GM12865 (cell line): ENCODE measurements around the gene NXN.
"Not testable (repeated sequence)": the region's sequence is repeated elsewhere in the genome, so short reads cannot be mapped to it uniquely, and the experiment has no call there.

Experiments used
- DNase-seq: peaks from one replicate; pipeline ENCODE4 v3.0.0; 2010; ENCODE audit warnings: low read depth
- H3K4me3 ChIP-seq: 2 replicates; pipeline ENCODE4 v1.5.1; 2011; ENCODE audit warnings: mild to moderate bottlenecking, low read depth, low read length, control low read depth
- TF ChIP-seq, protein P1 (sequence below): IDR thresholded peaks from 2 replicates; pipeline ENCODE4 v1.5.1; 2011; ENCODE audit warnings: low read length, control low read depth, low read depth, inconsistent platforms; ENCODE audit not compliant: insufficient read depth; ENCODE audit errors: missing control alignments

Gene NXN

GRCh38 chr17:850086-850850 lies 129.3 kb downstream of the NXN start:
- TF ChIP-seq, protein P1, sequence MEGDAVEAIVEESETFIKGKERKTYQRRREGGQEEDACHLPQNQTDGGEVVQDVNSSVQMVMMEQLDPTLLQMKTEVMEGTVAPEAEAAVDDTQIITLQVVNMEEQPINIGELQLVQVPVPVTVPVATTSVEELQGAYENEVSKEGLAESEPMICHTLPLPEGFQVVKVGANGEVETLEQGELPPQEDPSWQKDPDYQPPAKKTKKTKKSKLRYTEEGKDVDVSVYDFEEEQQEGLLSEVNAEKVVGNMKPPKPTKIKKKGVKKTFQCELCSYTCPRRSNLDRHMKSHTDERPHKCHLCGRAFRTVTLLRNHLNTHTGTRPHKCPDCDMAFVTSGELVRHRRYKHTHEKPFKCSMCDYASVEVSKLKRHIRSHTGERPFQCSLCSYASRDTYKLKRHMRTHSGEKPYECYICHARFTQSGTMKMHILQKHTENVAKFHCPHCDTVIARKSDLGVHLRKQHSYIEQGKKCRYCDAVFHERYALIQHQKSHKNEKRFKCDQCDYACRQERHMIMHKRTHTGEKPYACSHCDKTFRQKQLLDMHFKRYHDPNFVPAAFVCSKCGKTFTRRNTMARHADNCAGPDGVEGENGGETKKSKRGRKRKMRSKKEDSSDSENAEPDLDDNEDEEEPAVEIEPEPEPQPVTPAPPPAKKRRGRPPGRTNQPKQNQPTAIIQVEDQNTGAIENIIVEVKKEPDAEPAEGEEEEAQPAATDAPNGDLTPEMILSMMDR = no peak
- no peak for DNase-seq
- H3K4me3 ChIP-seq = no peak overlapping the region

DNA sequence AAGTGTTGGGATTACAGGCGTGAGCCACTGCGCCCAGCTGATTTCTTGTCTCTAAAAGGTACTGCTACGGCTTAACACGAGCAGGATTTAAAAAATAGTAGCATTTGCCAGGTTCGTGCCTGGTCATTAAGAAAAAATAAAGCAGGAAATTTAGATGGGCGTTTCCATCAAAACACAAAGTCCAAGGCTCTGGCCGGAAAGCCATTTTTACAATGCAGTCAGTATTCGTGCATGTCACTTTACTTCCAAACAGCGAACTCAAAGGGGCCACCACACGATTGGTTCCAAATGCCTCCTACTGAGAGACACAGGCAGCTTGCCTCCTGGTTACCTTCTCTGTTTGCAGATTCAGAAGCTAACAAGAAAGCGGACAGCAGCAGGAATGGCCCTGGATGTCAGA lies 131.2 kb downstream of the NXN start:
- TF ChIP-seq, protein P1 = no peak
- no peak overlapping the region for H3K4me3 ChIP-seq
- no peak for DNase-seq

DNA sequence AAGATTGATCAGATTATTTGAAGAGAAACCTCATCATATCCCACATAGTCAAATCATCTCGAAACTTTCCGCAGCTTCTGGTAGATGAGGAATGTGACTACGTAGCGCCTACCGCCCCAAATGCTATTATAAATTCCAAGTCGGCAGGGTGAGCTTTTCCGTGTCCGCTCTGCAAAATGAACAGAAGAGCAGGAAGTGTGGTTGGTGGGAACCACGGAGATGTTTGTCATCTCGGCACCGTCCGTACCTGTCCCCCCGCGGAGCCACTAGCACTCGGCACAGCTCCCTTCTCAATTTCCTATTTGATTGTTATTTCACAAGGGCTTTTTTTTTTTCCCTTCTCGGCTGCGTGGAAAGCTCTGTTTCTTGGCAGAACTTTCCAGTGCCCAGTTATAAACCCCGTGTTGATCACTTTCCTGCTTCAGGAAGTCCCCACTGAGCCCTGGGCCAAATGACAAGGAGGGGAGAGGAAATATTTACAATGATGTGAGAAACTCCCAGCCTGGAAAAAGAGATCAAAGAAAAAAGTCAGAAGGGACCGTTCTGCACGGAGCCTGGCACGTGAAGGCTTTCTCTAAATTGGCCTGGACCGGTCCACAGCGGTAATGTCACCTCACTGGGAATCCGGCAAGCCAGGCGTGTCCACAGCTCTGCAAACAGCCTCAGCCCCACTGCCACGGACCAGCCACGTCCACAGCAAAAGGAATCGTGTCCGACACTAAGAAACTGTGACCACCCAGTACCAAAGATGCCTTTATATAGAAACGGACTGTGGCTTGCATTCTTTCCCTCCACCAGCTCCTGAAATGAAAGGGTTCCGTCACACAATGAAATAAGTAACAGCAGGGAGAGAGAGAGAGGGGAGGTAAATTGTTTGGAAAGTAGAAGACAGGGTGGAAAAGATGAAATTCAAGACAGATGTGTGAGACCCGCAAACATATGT lies 132.4 kb downstream of the NXN start:
- DNase-seq = no peak
- H3K4me3 ChIP-seq = no peak overlapping the region
- TF ChIP-seq, protein P1 = no peak

GRCh38 chr17:841313-841712 lies 138.3 kb downstream of the NXN start:
- DNase-seq = peak; percentile 27
- H3K4me3 ChIP-seq = no peak overlapping the region
- TF ChIP-seq, protein P1 = no peak

DNA sequence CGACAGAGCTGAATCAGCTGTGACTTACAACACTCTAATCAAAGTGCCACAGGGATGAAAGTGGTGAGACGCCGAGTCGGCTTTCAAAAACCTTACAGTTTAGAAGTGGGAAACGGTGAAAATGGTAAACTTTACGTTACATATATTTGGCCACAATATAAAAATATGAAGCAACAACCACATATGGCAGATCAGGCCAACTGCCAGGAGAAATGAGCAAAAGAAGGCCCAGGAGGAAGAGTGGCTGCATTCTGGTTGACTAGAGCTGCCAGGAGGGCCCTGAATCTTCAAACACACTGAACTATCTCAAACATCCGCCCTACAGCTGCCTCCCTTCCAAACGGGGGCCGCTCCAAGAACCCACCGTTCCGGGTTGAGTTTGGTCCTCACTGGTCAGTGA lies 141.1 kb downstream of the NXN start:
- TF ChIP-seq, protein P1 = no peak
- H3K4me3 ChIP-seq = no peak overlapping the region
- DNase-seq = no peak

DNA sequence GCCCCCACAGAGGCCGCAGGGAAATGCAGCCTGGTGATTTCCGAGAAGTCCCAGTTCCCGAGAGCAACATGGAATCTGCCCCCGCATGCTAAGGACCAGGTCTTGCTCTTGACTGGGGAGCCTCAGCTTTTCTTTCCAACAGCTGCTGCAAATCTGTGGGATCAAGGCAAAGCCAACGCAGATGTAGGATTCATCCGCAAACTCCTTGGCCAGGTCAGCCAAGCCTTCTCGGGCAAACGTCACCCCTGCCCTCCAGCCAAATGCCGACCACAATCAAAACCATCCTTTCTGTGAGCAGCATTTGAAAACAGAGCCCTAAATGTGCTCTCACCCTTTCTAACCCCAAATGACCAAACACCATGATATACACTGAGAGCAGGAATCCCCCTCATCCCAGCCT lies 143.4 kb downstream of the NXN start:
- H3K4me3 ChIP-seq = no peak overlapping the region
- TF ChIP-seq, protein P1 = no peak
- DNase-seq = no peak

DNA sequence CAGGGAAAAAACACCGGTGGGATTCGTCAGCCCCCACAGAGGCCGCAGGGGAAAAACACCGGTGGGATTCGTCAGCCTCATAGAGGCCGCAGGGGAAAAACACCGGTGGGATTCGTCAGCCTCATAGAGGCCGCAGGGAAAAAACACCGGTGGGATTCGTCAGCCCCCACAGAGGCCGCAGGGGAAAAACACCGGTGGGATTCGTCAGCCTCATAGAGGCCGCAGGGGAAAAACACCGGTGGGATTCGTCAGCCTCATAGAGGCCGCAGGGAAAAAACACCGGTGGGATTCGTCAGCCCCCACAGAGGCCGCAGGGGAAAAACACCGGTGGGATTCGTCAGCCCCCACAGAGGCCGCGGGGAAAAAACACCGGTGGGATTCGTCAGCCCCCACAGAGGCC lies 143.9 kb downstream of the NXN start:
- DNase-seq, H3K4me3 ChIP-seq: not testable (repeated sequence)
